HEK293 (cell line): ENCODE data around the gene CPT1A.
A peak's percentile ranks its signal among the peaks of the same experiment; 100 is the strongest.

ENCODE experiments used
- EGR2 ChIP-seq: fragments of 450-650 bp; formaldehyde crosslinking; IDR thresholded peaks from 2 replicates; pipeline ENCODE4 v1.5.1; 2016; ENCODE audit warnings: low read depth, missing biosample characterization, missing genetic modification characterization
- GLI4 ChIP-seq: fragments of 450-650 bp; formaldehyde crosslinking; IDR thresholded peaks from 2 replicates; pipeline ENCODE4 v1.5.1; 2016; ENCODE audit warnings: missing biosample characterization, missing genetic modification characterization
- HOXA7 ChIP-seq: sonication (generic); formaldehyde crosslinking; IDR thresholded peaks from 2 replicates; pipeline ENCODE4 v1.8.1; 2022; ENCODE audit warnings: missing genetic modification reagents, borderline replicate concordance
- HOXD13 ChIP-seq: sonication (generic); formaldehyde crosslinking; IDR thresholded peaks from 2 replicates; pipeline ENCODE4 v1.8.0; 2022; ENCODE audit warnings: missing genetic modification reagents, borderline replicate concordance
- KLF1 ChIP-seq: fragments of 450-650 bp; formaldehyde crosslinking; IDR thresholded peaks from 2 replicates; pipeline ENCODE4 v1.5.1; 2016; ENCODE audit warnings: missing biosample characterization, missing genetic modification characterization
- KLF16 ChIP-seq: fragments of 450-650 bp; formaldehyde crosslinking; IDR thresholded peaks from 2 replicates; pipeline ENCODE4 v1.5.1; 2017; ENCODE audit warnings: missing biosample characterization, missing genetic modification characterization
- KLF7 ChIP-seq: fragments of 450-650 bp; formaldehyde crosslinking; IDR thresholded peaks from 2 replicates; pipeline ENCODE4 v1.5.1; 2016; ENCODE audit warnings: missing biosample characterization, missing genetic modification characterization, borderline replicate concordance
- OSR2 ChIP-seq: fragments of 450-650 bp; formaldehyde crosslinking; IDR thresholded peaks from 2 replicates; pipeline ENCODE4 v1.5.1; 2016; ENCODE audit warnings: missing biosample characterization, missing genetic modification characterization
- SP2 ChIP-seq: fragments of 450-650 bp; formaldehyde crosslinking; IDR thresholded peaks from 2 replicates; pipeline ENCODE4 v1.5.1; 2016; ENCODE audit warnings: missing biosample characterization, missing genetic modification characterization
- SP7 ChIP-seq: fragments of 450-650 bp; formaldehyde crosslinking; IDR thresholded peaks from 2 replicates; pipeline ENCODE4 v1.5.1; 2016; ENCODE audit warnings: missing biosample characterization, missing genetic modification characterization
- YY2 ChIP-seq: fragments of 450-650 bp; formaldehyde crosslinking; IDR thresholded peaks from 2 replicates; pipeline ENCODE4 v1.5.1; 2016; ENCODE audit warnings: missing biosample characterization, missing genetic modification characterization
- ZBTB49 ChIP-seq: fragments of 450-650 bp; formaldehyde crosslinking; IDR thresholded peaks from 2 replicates; pipeline ENCODE4 v1.5.1; 2016; ENCODE audit warnings: missing biosample characterization, missing genetic modification characterization, low read depth
- ZFP69B ChIP-seq: fragments of 450-650 bp; formaldehyde crosslinking; IDR thresholded peaks from 2 replicates; pipeline ENCODE4 v1.5.1; 2016; ENCODE audit warnings: missing biosample characterization, missing genetic modification characterization
- ZNF10 ChIP-seq: fragments of 450-650 bp; formaldehyde crosslinking; IDR thresholded peaks from 2 replicates; pipeline ENCODE4 v1.5.1; 2017; ENCODE audit warnings: missing biosample characterization, missing genetic modification characterization
- ZNF121 ChIP-seq: fragments of 450-650 bp; formaldehyde crosslinking; IDR thresholded peaks from 2 replicates; pipeline ENCODE4 v1.5.1; 2016; ENCODE audit warnings: missing biosample characterization, missing genetic modification characterization
- ZNF146 ChIP-seq: fragments of 450-650 bp; formaldehyde crosslinking; IDR thresholded peaks from 2 replicates; pipeline ENCODE4 v1.5.1; 2016; ENCODE audit warnings: missing biosample characterization, missing genetic modification characterization
- ZNF274 ChIP-seq, 2 experiments: fragments of 200-500 bp in 1 of 2; fragments of 450-650 bp in 1 of 2; sonication (Bioruptor generic) in 1 of 2; formaldehyde crosslinking in 1 of 2; IDR thresholded peaks; 2 replicates each; pipeline versions ENCODE4 v1.5.1 to v1.6.1; 2014 to 2016; ENCODE audit warnings: borderline replicate concordance in 1 of 2, inconsistent platforms in 1 of 2, low read length in 1 of 2, missing biosample characterization in 1 of 2, missing genetic modification characterization in 1 of 2
- ZNF350 ChIP-seq: fragments of 450-650 bp; formaldehyde crosslinking; IDR thresholded peaks from 2 replicates; pipeline ENCODE4 v1.5.0; 2017; ENCODE audit warnings: missing biosample characterization, mild to moderate bottlenecking, missing genetic modification characterization
- ZNF600 ChIP-seq: fragments of 450-650 bp; formaldehyde crosslinking; IDR thresholded peaks from 2 replicates; pipeline ENCODE4 v1.5.1; 2016; ENCODE audit warnings: missing biosample characterization, missing genetic modification characterization
- ZNF629 ChIP-seq: fragments of 450-650 bp; formaldehyde crosslinking; IDR thresholded peaks from 2 replicates; pipeline ENCODE4 v1.5.1; 2017; ENCODE audit warnings: missing biosample characterization, missing genetic modification characterization
- ZNF707 ChIP-seq: fragments of 450-650 bp; formaldehyde crosslinking; IDR thresholded peaks from 2 replicates; pipeline ENCODE4 v1.5.1; 2016; ENCODE audit warnings: missing biosample characterization, missing genetic modification characterization
- ZNF791 ChIP-seq: fragments of 450-650 bp; formaldehyde crosslinking; IDR thresholded peaks from 2 replicates; pipeline ENCODE4 v1.5.1; 2016; ENCODE audit warnings: missing biosample characterization, missing genetic modification characterization
- ZXDB ChIP-seq: fragments of 450-650 bp; formaldehyde crosslinking; IDR thresholded peaks from 2 replicates; pipeline ENCODE4 v1.5.1; 2016; ENCODE audit warnings: missing biosample characterization, missing genetic modification characterization
- TF ChIP-seq, protein P1 (sequence below): fragments of 450-650 bp; formaldehyde crosslinking; IDR thresholded peaks from 2 replicates; pipeline ENCODE4 v1.5.1; 2017; ENCODE audit warnings: missing biosample characterization, mild to moderate bottlenecking, missing genetic modification characterization, moderate library complexity
- TF ChIP-seq, protein P2 (sequence below): fragments of 450-650 bp; formaldehyde crosslinking; IDR thresholded peaks from 2 replicates; pipeline ENCODE4 v1.5.1; 2016; ENCODE audit warnings: missing biosample characterization, missing genetic modification characterization
- TF ChIP-seq, protein P3 (sequence below): fragments of 450-650 bp; formaldehyde crosslinking; IDR thresholded peaks from 2 replicates; pipeline ENCODE4 v1.5.1; 2017; ENCODE audit warnings: missing biosample characterization, missing genetic modification characterization
- TF ChIP-seq, protein P4 (sequence below): fragments of 450-650 bp; IDR thresholded peaks from 2 replicates; pipeline ENCODE4 v1.5.1; 2018; ENCODE audit warnings: missing biosample characterization, mild to moderate bottlenecking, missing genetic modification characterization
- TF ChIP-seq, protein P5 (sequence below): fragments of 450-650 bp; formaldehyde crosslinking; IDR thresholded peaks from 2 replicates; pipeline ENCODE4 v1.5.1; 2016; ENCODE audit warnings: missing biosample characterization, missing genetic modification characterization, borderline replicate concordance

The CPT1A gene

GRCh38 chr11:68839054-68839865 lies 2.5 kb downstream of the CPT1A start (continued):
- TF ChIP-seq, protein P1, sequence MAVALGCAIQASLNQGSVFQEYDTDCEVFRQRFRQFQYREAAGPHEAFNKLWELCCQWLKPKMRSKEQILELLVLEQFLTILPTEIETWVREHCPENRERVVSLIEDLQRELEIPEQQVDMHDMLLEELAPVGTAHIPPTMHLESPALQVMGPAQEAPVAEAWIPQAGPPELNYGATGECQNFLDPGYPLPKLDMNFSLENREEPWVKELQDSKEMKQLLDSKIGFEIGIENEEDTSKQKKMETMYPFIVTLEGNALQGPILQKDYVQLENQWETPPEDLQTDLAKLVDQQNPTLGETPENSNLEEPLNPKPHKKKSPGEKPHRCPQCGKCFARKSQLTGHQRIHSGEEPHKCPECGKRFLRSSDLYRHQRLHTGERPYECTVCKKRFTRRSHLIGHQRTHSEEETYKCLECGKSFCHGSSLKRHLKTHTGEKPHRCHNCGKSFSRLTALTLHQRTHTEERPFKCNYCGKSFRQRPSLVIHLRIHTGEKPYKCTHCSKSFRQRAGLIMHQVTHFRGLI (tag by site-specific recombination) = no peak
- peak; percentile 36; the same call in 1 of the 2 replicates for TF ChIP-seq EGR2 (tag by site-specific recombination)
- no peak for TF ChIP-seq ZNF10 (tag by site-specific recombination)
- TF ChIP-seq SP7 (tag by site-specific recombination) = peak; percentile 78
- TF ChIP-seq HOXD13 (CRISPR knock-in tag) = no peak
- TF ChIP-seq ZNF707 (tag by site-specific recombination) = no peak
- TF ChIP-seq ZBTB49 = no peak
- TF ChIP-seq, protein P2, sequence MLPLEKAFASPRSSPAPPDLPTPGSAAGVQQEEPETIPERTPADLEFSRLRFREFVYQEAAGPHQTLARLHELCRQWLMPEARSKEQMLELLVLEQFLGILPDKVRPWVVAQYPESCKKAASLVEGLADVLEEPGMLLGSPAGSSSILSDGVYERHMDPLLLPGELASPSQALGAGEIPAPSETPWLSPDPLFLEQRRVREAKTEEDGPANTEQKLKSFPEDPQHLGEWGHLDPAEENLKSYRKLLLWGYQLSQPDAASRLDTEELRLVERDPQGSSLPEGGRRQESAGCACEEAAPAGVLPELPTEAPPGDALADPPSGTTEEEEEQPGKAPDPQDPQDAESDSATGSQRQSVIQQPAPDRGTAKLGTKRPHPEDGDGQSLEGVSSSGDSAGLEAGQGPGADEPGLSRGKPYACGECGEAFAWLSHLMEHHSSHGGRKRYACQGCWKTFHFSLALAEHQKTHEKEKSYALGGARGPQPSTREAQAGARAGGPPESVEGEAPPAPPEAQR = no peak
- TF ChIP-seq SP2 (tag by site-specific recombination) = peak; percentile 83
- TF ChIP-seq ZNF791 (tag by site-specific recombination) = no peak
- TF ChIP-seq ZNF274 (IDR thresholded peaks at IDR 0.05; ENCODE audit: low read length) = no peak
- TF ChIP-seq ZNF274 (tag by site-specific recombination; IDR thresholded peaks at IDR 0.05; ENCODE audit: borderline replicate concordance) = no peak
- peak; percentile 84 for TF ChIP-seq KLF1
- TF ChIP-seq, protein P3, sequence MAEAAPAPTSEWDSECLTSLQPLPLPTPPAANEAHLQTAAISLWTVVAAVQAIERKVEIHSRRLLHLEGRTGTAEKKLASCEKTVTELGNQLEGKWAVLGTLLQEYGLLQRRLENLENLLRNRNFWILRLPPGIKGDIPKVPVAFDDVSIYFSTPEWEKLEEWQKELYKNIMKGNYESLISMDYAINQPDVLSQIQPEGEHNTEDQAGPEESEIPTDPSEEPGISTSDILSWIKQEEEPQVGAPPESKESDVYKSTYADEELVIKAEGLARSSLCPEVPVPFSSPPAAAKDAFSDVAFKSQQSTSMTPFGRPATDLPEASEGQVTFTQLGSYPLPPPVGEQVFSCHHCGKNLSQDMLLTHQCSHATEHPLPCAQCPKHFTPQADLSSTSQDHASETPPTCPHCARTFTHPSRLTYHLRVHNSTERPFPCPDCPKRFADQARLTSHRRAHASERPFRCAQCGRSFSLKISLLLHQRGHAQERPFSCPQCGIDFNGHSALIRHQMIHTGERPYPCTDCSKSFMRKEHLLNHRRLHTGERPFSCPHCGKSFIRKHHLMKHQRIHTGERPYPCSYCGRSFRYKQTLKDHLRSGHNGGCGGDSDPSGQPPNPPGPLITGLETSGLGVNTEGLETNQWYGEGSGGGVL = no peak
- peak; percentile 82 for TF ChIP-seq KLF7 (tag by site-specific recombination)
- TF ChIP-seq ZNF121 (tag by site-specific recombination) = no peak
- peak; percentile 70 for TF ChIP-seq KLF16 (tag by site-specific recombination)
- no peak for TF ChIP-seq GLI4
- TF ChIP-seq OSR2 (tag by site-specific recombination) = peak; percentile 38; the same call in 1 of the 2 replicates
- TF ChIP-seq ZXDB (tag by site-specific recombination) = peak; percentile 74
- no peak for TF ChIP-seq ZNF146 (tag by site-specific recombination)
- no peak for TF ChIP-seq ZFP69B (tag by site-specific recombination)
- peak; percentile 32; the same call in 1 of the 2 replicates for TF ChIP-seq ZNF629 (tag by site-specific recombination)
- no peak for TF ChIP-seq ZNF350 (tag by site-specific recombination)
- TF ChIP-seq ZNF600 = peak; percentile 85
- TF ChIP-seq YY2 (tag by site-specific recombination) = no peak
- TF ChIP-seq, protein P4, sequence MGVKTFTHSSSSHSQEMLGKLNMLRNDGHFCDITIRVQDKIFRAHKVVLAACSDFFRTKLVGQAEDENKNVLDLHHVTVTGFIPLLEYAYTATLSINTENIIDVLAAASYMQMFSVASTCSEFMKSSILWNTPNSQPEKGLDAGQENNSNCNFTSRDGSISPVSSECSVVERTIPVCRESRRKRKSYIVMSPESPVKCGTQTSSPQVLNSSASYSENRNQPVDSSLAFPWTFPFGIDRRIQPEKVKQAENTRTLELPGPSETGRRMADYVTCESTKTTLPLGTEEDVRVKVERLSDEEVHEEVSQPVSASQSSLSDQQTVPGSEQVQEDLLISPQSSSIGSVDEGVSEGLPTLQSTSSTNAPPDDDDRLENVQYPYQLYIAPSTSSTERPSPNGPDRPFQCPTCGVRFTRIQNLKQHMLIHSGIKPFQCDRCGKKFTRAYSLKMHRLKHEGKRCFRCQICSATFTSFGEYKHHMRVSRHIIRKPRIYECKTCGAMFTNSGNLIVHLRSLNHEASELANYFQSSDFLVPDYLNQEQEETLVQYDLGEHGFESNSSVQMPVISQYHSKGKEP (tag by site-specific recombination) = no peak; the same call in 1 of the 2 replicates
- no peak for TF ChIP-seq HOXA7 (CRISPR knock-in tag)
- TF ChIP-seq, protein P5, sequence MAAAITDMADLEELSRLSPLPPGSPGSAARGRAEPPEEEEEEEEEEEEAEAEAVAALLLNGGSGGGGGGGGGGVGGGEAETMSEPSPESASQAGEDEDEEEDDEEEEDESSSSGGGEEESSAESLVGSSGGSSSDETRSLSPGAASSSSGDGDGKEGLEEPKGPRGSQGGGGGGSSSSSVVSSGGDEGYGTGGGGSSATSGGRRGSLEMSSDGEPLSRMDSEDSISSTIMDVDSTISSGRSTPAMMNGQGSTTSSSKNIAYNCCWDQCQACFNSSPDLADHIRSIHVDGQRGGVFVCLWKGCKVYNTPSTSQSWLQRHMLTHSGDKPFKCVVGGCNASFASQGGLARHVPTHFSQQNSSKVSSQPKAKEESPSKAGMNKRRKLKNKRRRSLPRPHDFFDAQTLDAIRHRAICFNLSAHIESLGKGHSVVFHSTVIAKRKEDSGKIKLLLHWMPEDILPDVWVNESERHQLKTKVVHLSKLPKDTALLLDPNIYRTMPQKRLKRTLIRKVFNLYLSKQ (tag by site-specific recombination) = no peak
